Neural progenitor cell (in vitro differentiated cells): ENCODE results near the gene MARCHF4.

ENCODE experiments used
- CTCF ChIP-seq: fragments of 200-600 bp; sonication (generic); IDR thresholded peaks from 2 replicates; pipeline ENCODE4 v1.5.1; 2017; ENCODE audit warnings: antibody characterized with exemption, mild to moderate bottlenecking
- EZH2 ChIP-seq: fragments of 200-600 bp; sonication (generic); IDR thresholded peaks from 2 replicates; pipeline ENCODE4 v1.6.1; 2017; ENCODE audit warnings: antibody characterized with exemption, mild to moderate bottlenecking, moderate library complexity

GRCh38 chr2:216394881-216395280 lies 22.6 kb upstream of the MARCHF4 start:
- TF ChIP-seq CTCF = no peak
- no peak for TF ChIP-seq EZH2
